OCI-LY1 (cell line): ENCODE data around the gene MAFB.

Source experiments
- CTCF ChIP-seq: fragments of 200-600 bp; sonication (generic), shearing (Covaris generic); IDR thresholded peaks from 2 replicates; pipeline ENCODE4 v1.5.1; 2017; ENCODE audit warnings: mild to moderate bottlenecking, antibody characterized with exemption, low read length, moderate library complexity, mixed read lengths
- EZH2 ChIP-seq: fragments of 200-600 bp; sonication (generic), shearing (Covaris generic); IDR thresholded peaks from 2 replicates; pipeline ENCODE4 v1.8.0; 2017; ENCODE audit warnings: borderline replicate concordance, mixed run types, mild to moderate bottlenecking, antibody characterized with exemption, low read length, moderate library complexity, mixed read lengths

- TF ChIP-seq CTCF (no peak), EZH2 (no peak)
Measured at GRCh38 chr20:40668449-40669228, 20.4 kb downstream of the MAFB start.
